Smooth muscle cell (in vitro differentiated cells): Measurements from ENCODE around the gene KLF11. TPM values are rescaled to one million over a fixed set of nuclear protein-coding genes. Genes with fewer than 3 reads are reported as not detected.
"Not testable (repeated sequence)": the region's sequence is repeated elsewhere in the genome, so short reads cannot be mapped to it uniquely, and the experiment has no call there.

ENCODE experiments used
- DNase-seq: peaks from one replicate; lab custom pipeline; 2025; ENCODE audit not compliant: unreplicated experiment; lab: John Stamatoyannopoulos, UW
- H2AFZ ChIP-seq: fragments of 200-600 bp; sonication (generic); 2 replicates; pipeline ENCODE4 v1.6.0; 2016; ENCODE audit warnings: antibody characterized with exemption, low read depth, mild to moderate bottlenecking
- H3F3A ChIP-seq: fragments of 200-600 bp; sonication (generic); 2 replicates; pipeline ENCODE4 v1.6.0; 2017; ENCODE audit warnings: antibody characterized with exemption, low read depth
- H3K27ac ChIP-seq: fragments of 200-600 bp; sonication (generic); 2 replicates; pipeline ENCODE4 v1.5.1; 2016; ENCODE audit warnings: low read depth, mild to moderate bottlenecking
- H3K27me3 ChIP-seq: fragments of 200-600 bp; sonication (generic); 2 replicates; pipeline ENCODE4 v1.6.1; 2016; ENCODE audit warnings: low read depth, mild to moderate bottlenecking
- H3K36me3 ChIP-seq: fragments of 200-600 bp; sonication (generic); 2 replicates; pipeline ENCODE4 v1.5.1; 2016; ENCODE audit warnings: low read depth
- H3K4me1 ChIP-seq: fragments of 200-600 bp; sonication (generic); 2 replicates; pipeline ENCODE4 v1.5.1; 2016; ENCODE audit warnings: low read depth
- H3K4me2 ChIP-seq: fragments of 200-600 bp; sonication (generic); 2 replicates; pipeline ENCODE4 v1.6.0; 2016; ENCODE audit warnings: mild to moderate bottlenecking
- H3K4me3 ChIP-seq: fragments of 200-600 bp; sonication (generic); 2 replicates; pipeline ENCODE4 v1.5.1; 2016; ENCODE audit warnings: mild to moderate bottlenecking
- H3K79me2 ChIP-seq: fragments of 200-600 bp; sonication (generic); 2 replicates; pipeline ENCODE4 v1.6.0; 2016; ENCODE audit warnings: low read depth, mild to moderate bottlenecking
- H3K9ac ChIP-seq: fragments of 200-600 bp; sonication (generic); 2 replicates; pipeline ENCODE4 v1.6.0; 2016; ENCODE audit warnings: low read depth
- H3K9me3 ChIP-seq: fragments of 200-600 bp; sonication (generic); replicated peaks from 2 replicates; pipeline ENCODE4 v1.5.1; 2016; ENCODE audit warnings: low read depth
- H4K20me1 ChIP-seq: fragments of 200-600 bp; sonication (generic); 2 replicates; pipeline ENCODE4 v1.6.0; 2016; ENCODE audit warnings: low read depth
- WGBS: methylation state at CpG from one replicate; pipeline ENCODE4 v1.1.7; 2016; ENCODE audit warnings: low lambda C conversion rate; 5-methylcytosine and 5-hydroxymethylcytosine counted together
- polyA plus RNA-seq: library from polyadenylated mRNA; unstranded; fragments of >200 nt; fragmentation: Nextera tagmentation; extraction: Ambion mirVana; gene quantifications from 2 replicates; pipeline ENCODE4 v1.2.1, GENCODE V29; 2016
- total RNA-seq: library from RNA; depleted of rRNA; stranded (reverse); fragments of >200 nt; gene quantifications from 2 replicates; pipeline ENCODE4 v1.2.3, GENCODE V29; 2014
- TF ChIP-seq, protein P1 (sequence below): fragments of 200-600 bp; sonication (generic); IDR thresholded peaks from 2 replicates; pipeline ENCODE4 v1.5.1; 2017; ENCODE audit warnings: borderline replicate concordance, mild to moderate bottlenecking, antibody characterized with exemption; ENCODE audit not compliant: insufficient read depth, poor library complexity, severe bottlenecking

KLF11 gene
- total and polyA plus RNA-seq, 2 experiments from 2014 or later = 9.9 to 12.7 TPM

DNA sequence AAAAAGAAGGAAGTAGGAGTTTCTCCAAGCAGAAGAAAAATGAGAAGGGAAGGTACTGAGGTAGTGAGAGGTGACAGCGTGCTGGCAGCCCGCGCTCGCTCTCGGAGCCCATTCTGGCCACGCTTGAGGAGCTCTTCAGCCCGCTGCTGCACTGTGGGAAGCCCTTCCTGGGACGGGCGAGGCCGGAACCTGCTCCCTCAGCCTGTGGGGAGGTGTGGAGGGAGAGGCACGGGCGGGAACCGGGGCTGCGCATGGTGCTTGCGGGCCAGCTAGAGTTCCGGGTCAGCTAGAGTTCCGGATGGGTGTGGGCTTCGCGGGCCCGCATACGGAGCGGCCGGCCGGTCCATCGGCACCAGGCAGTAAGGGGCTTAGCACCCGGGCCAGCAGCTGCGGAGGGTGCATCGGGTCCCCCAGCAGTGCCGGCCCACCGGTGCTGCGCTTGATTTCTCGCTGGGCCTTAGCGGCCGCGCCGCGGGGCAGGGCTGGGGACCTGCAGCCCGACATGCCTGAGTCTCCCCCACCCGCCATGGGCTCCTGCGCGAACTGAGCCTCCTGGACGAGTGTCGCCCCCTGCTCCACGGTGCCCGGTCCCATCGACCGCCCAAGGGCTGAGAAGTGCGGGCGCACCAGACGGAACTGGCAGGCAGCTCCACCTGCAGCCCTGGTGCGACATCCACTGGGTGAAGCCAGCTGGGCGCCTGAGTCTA, 48.0 kb downstream of the KLF11 start:
- Histone ChIP-seq H2AFZ (no peak overlapping the region), H3K27me3 (peaks cover 8% of the 10 kb centered on the region), H3K4me3 (no peak overlapping the region), H4K20me1 (no peaks in the 10 kb centered on the region), H3K79me2 (no peaks in the 10 kb centered on the region), H3K27ac (no peak overlapping the region), H3K4me1 (peaks cover 9% of the 10 kb centered on the region), H3K9ac (no peak overlapping the region), H3F3A (no peaks in the 10 kb centered on the region), H3K4me2 (no peak overlapping the region), H3K9me3 (no peaks in the 10 kb centered on the region), H3K36me3 (no peaks in the 10 kb centered on the region)
- TF ChIP-seq, protein P1, sequence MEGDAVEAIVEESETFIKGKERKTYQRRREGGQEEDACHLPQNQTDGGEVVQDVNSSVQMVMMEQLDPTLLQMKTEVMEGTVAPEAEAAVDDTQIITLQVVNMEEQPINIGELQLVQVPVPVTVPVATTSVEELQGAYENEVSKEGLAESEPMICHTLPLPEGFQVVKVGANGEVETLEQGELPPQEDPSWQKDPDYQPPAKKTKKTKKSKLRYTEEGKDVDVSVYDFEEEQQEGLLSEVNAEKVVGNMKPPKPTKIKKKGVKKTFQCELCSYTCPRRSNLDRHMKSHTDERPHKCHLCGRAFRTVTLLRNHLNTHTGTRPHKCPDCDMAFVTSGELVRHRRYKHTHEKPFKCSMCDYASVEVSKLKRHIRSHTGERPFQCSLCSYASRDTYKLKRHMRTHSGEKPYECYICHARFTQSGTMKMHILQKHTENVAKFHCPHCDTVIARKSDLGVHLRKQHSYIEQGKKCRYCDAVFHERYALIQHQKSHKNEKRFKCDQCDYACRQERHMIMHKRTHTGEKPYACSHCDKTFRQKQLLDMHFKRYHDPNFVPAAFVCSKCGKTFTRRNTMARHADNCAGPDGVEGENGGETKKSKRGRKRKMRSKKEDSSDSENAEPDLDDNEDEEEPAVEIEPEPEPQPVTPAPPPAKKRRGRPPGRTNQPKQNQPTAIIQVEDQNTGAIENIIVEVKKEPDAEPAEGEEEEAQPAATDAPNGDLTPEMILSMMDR = no peak
- WGBS = 95% methylated on average over 49 of the region's 52 CpGs
- no peak for DNase-seq

DNA sequence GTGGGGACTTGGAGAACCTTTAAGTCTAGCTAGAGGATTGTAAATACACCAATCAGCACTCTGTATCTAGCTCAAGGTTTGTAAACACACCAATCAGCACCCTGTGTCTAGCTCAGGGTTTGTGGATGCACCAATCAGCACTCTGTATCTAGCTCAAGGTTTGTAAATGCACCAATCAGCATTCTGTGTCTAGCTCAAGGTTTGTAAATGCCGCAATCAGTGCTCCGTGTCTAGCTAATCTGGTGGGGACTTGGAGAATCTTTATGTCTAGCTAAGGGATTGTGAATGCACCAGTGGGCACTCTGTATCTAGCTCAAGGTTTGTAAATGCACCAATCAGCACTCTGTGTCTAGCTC, 48.5 kb downstream of the KLF11 start:
- not testable (repeated sequence) for H3K36me3 ChIP-seq, H3F3A ChIP-seq
- WGBS = 96% methylated on average over 2 of the region's 2 CpGs

DNA sequence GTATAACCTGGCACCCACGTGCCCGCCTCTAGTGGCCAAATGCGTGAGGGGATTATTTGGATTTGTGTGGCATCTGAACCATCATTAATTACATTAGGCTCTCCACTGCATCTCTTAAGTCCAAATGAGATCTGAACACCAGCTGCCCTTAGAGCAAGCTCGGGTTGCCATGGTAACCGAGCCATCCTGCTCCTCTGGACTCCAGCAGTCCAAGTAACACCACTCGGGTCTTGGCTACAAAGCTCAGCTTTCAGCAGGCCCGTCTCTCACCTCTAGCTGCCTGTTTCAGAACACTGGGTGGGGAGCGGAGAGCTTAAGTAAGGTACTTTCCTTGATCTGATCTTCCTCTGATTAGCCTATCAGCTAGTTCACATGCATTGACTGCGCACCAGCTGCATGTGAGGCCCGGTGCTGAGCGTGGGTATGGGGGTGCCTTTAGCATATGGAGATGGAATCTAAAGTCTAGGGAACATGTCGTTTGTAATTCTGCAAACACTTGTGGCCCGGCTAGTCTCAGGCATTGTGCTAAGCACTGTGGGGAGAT, 51.0 kb downstream of the KLF11 start:
- WGBS = 90% methylated on average over 13 of the region's 13 CpGs
- H3K4me2 ChIP-seq = no peak overlapping the region
- DNase-seq = no peak
- H3K27me3 ChIP-seq = peaks cover 8% of the 10 kb centered on the region
- no peak overlapping the region for H2AFZ ChIP-seq
- H3K36me3 ChIP-seq = no peaks in the 10 kb centered on the region
- H3K4me1 ChIP-seq = peaks cover 9% of the 10 kb centered on the region
- H3K27ac ChIP-seq = no peak overlapping the region
- H3K79me2 ChIP-seq = no peaks in the 10 kb centered on the region
- no peaks in the 10 kb centered on the region for H4K20me1 ChIP-seq
- TF ChIP-seq, protein P1 = no peak
- H3K4me3 ChIP-seq = no peak overlapping the region
- H3K9ac ChIP-seq = no peak overlapping the region
- H3F3A ChIP-seq = no peaks in the 10 kb centered on the region
- no peaks in the 10 kb centered on the region for H3K9me3 ChIP-seq

More for the DNA sequence above, 48.5 kb downstream of the KLF11 start:
- not testable (repeated sequence) for H2AFZ ChIP-seq, H3K4me1 ChIP-seq, H3K79me2 ChIP-seq, H3K4me3 ChIP-seq, H4K20me1 ChIP-seq, H3K4me2 ChIP-seq, H3K27me3 ChIP-seq, H3K9me3 ChIP-seq, H3K27ac ChIP-seq, DNase-seq, H3K9ac ChIP-seq

DNA sequence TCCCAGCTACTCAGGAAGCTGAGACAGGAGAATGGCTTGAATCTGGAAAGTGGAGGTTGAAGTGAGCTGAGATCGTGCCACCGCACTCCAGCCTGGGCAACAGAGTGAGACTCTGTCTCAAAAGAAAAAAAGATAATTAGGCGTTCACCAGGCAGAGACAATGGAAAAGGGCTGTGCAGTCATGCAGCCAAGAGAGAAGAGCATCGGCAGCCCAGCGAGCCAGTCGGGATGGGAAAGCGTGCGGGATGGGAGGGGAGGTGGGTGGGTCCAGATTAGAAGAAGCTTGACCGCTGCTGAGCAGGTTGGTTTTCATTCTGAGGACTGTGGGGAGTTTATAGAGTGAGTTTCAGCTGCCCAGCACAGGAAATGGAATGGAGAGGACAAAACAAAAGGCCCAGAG, 51.8 kb downstream of the KLF11 start:
- Histone ChIP-seq H2AFZ (no peak overlapping the region), H3K79me2 (no peaks in the 10 kb centered on the region), H3K4me1 (peaks cover 9% of the 10 kb centered on the region), H3K27ac (no peak overlapping the region), H3K27me3 (no peaks in the 10 kb centered on the region), H3K9me3 (no peaks in the 10 kb centered on the region), H3K9ac (no peak overlapping the region), H4K20me1 (no peaks in the 10 kb centered on the region), H3K4me3 (no peak overlapping the region), H3F3A (no peaks in the 10 kb centered on the region), H3K4me2 (no peak overlapping the region), H3K36me3 (no peaks in the 10 kb centered on the region)
- 97% methylated on average over 8 of the region's 9 CpGs for WGBS
- no peak for DNase-seq
- TF ChIP-seq, protein P1 = no peak
